Fibroblast of villous mesenchyme (primary cell): ENCODE measurements around the gene HMSD. TPM values are rescaled to one million over a fixed set of nuclear protein-coding genes. Genes with fewer than 3 reads are reported as not detected.

ENCODE experiments used
- DNase-seq: peaks from one replicate; pipeline ENCODE4 v3.0.0-alpha.2; 2010; ENCODE audit warnings: low read depth
- H3K4me3 ChIP-seq: 2 replicates; pipeline ENCODE4 v1.5.1; 2011; ENCODE audit warnings: low read depth, mild to moderate bottlenecking, low read length
- CTCF ChIP-seq: IDR thresholded peaks from 2 replicates; pipeline ENCODE4 v1.5.1; 2012; ENCODE audit warnings: low read depth, mild to moderate bottlenecking, low read length; ENCODE audit not compliant: insufficient read depth
- total RNA-seq: library from RNA; depleted of rRNA; stranded (reverse); fragments of >200 nt; gene quantifications from 2 replicates; pipeline ENCODE4 v1.2.3, GENCODE V29; 2012

HMSD gene
- total RNA-seq, 1 donor: 1.3 TPM

GRCh38 chr18:63965716-63966330 is 16.7 kb downstream of the HMSD start:
- TF ChIP-seq CTCF: no peak
- DNase-seq: no peak
- no peak overlapping the region for H3K4me3 ChIP-seq

GRCh38 chr18:63969942-63970808 is 21.1 kb downstream of the HMSD start, which contains the start of gene SERPINB8:
TSS of gene SERPINB8 (plus strand) at chr18:63970081. CDS start at chr18:63978309, 8,228 bp downstream.
- peak within 1 kb of the TSS; percentile 73 for H3K4me3 ChIP-seq
- peak; percentile 95 for DNase-seq
- TF ChIP-seq CTCF: no peak

- H3K4me3 ChIP-seq: peak overlapping the region; percentile 73
- DNase-seq: peak; percentile 36
- TF ChIP-seq CTCF: no peak
These were observed 21.7 kb downstream of the HMSD start for GRCh38 chr18:63970809-63971205.

- H3K4me3 ChIP-seq: peak overlapping the region; percentile 73
- DNase-seq: no peak
- no peak for TF ChIP-seq CTCF
These were observed 22.4 kb downstream of the HMSD start for GRCh38 chr18:63971320-63972001.

- no peak for TF ChIP-seq CTCF
- no peak for DNase-seq
- no peak overlapping the region for H3K4me3 ChIP-seq
These were observed 22.9 kb downstream of the HMSD start for GRCh38 chr18:63972002-63972376.

GRCh38 chr18:63974991-63975390 is 25.9 kb downstream of the HMSD start:
- peak; percentile 40 for TF ChIP-seq CTCF
- peak; percentile 47 for DNase-seq
- no peak overlapping the region for H3K4me3 ChIP-seq
